Activated B cell treated with CpG ODN at 0.5 μM for 24 hours (primary cell): ENCODE measurements around the gene IL34. TPM values are rescaled to one million over a fixed set of nuclear protein-coding genes. Genes with fewer than 3 reads are reported as not detected.

Experiments used
- ATAC-seq: fragments of 200-7000 bp; cut with Tn5 transposase; one replicate; pipeline ENCODE4 v1.10.0; 2021; ENCODE audit warnings: low read depth, mild to moderate bottlenecking, moderate library complexity
- CTCF ChIA-PET: fragments of 350-600 bp; sonication (Branson Sonifier 250); formaldehyde crosslinking; loops from one replicate; lab custom pipeline; 2021; ENCODE audit warnings: antibody characterized with exemption; lab: Charles Lee
- POLR2A ChIA-PET: fragments of 350-600 bp; sonication (Branson Sonifier 250); formaldehyde crosslinking; loops from one replicate; lab custom pipeline; 2021; ENCODE audit warnings: antibody characterized with exemption; lab: Charles Lee
- DNase-seq: peaks from one replicate; pipeline ENCODE4 v3.0.0; 2022
- H3K27ac Mint-ChIP-seq: one replicate; pipeline ENCODE4 v1.8.0; 2020; ENCODE audit warnings: mixed read lengths
- H3K27me3 Mint-ChIP-seq: one replicate; pipeline ENCODE4 v1.8.0; 2021; ENCODE audit warnings: mixed read lengths
- H3K36me3 Mint-ChIP-seq: one replicate; pipeline ENCODE4 v1.8.0; 2021; ENCODE audit warnings: low read depth, mixed read lengths
- H3K4me1 Mint-ChIP-seq: one replicate; pipeline ENCODE4 v1.8.0; 2021; ENCODE audit warnings: mixed read lengths
- H3K4me3 Mint-ChIP-seq: one replicate; pipeline ENCODE4 v1.8.0; 2020; ENCODE audit warnings: mild to moderate bottlenecking, mixed read lengths
- H3K9me3 Mint-ChIP-seq: one replicate; pipeline ENCODE4 v1.8.0; 2020; ENCODE audit warnings: mixed read lengths
- CTCF ChIP-seq: fragments of 200-600 bp; IDR thresholded peaks from one replicate; pipeline ENCODE4 v1.8.0; 2022; ENCODE audit warnings: antibody characterized with exemption, mild to moderate bottlenecking
- intact Hi-C: fragments of 100-400 bp; cut with micrococcal nuclease; formaldehyde crosslinking; loops from one replicate; pipeline ENCODE4 v1.15.1; 2024
- total RNA-seq: library from RNA; stranded (reverse); gene quantifications from 2 replicates; pipeline ENCODE4 v1.2.3, GENCODE V29; 2022

The IL34 gene
- total RNA-seq, 1 donor from 2014 or later, result 0.71 TPM

- no peak for TF ChIP-seq CTCF
- ChIA-PET POLR2A (no interaction called here), CTCF (interaction anchor here (1.0 kb wide), 1 partner anchor 91 kb away, joined by 3 read pairs; no protein-coding TSS in a partner anchor)
- no peaks in the 10 kb centered on the region for H3K36me3 Mint-ChIP-seq
- DNase-seq, result no peak
- no peaks in the 10 kb centered on the region for H3K9me3 Mint-ChIP-seq
- peaks cover 4% of the 10 kb centered on the region for H3K27me3 Mint-ChIP-seq
- H3K4me1 Mint-ChIP-seq, result peaks cover 3% of the 10 kb centered on the region
- ATAC-seq, result no peak
- no peak overlapping the region for H3K4me3 Mint-ChIP-seq
- intact Hi-C loops, result no loop called here
- H3K27ac Mint-ChIP-seq, result no peak overlapping the region
These were observed 34.4 kb downstream of the IL34 start for GRCh38 chr16:70680495-70681381.

- intact Hi-C loops, result no loop called here
- Mint-ChIP-seq H3K27me3 (peaks cover 4% of the 10 kb centered on the region), H3K36me3 (no peaks in the 10 kb centered on the region), H3K27ac (no peak overlapping the region), H3K4me3 (no peak overlapping the region), H3K4me1 (peaks cover 7% of the 10 kb centered on the region), H3K9me3 (no peaks in the 10 kb centered on the region)
- ChIA-PET CTCF (interaction anchor here (1.0 kb wide), 1 partner anchor 90 kb away, joined by 3 read pairs; no protein-coding TSS in a partner anchor), POLR2A (no interaction called here)
- ATAC-seq (no peak), DNase-seq (no peak)
- no peak for TF ChIP-seq CTCF
These were observed 35.3 kb downstream of the IL34 start for GRCh38 chr16:70681382-70682238.

DNA sequence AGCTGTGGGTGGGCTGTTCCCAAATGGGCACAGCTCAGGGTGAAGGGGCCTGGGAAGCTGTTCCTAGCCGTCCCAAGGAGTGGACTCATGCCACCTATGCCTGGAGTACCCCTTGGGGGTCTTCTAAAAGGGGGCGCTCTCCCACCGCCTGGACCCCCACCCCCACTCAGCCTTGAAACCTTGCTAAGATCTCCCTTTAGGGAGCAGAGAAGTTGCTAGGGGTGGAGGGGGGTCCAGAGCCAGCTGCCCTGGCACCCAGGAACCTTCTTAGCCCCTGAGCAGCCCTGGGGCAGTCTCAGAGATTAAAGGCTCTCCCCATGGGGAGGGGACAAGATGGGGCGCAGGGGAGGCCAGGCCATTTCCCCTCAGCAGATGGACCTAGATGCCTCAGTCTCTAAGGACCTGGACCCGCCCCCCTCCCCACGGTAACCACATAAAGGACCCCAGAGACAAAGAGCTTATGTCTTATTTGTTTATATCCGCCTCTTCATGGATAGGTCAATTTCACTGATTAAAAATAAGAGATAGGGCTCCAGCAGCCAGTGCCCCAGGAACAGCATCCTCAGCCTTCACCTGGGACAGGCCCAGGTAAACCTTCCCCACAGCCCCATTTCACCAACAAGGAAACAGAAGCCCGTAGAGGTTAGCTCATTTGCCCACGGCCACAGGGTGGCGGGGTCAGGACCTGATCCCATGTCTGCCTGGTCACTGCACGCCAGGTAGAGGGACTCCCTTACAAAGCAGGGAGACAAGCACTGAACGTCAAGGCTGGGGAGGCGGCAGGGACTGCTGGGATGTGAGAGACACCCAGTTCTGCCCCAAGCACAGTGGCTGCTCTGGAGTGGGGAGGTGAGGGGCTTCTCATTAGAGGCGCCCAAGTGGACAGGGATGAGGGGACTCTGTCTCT is 36.1 kb downstream of the IL34 start:
- H3K36me3 Mint-ChIP-seq, result peaks cover 2% of the 10 kb centered on the region
- peaks cover 4% of the 10 kb centered on the region for H3K27me3 Mint-ChIP-seq

GRCh38 chr16:70683146-70683944 is 37.0 kb downstream of the IL34 start:
- Mint-ChIP-seq H3K4me1 (peaks cover 9% of the 10 kb centered on the region), H3K9me3 (no peaks in the 10 kb centered on the region), H3K27me3 (peaks cover 4% of the 10 kb centered on the region), H3K27ac (no peak overlapping the region), H3K36me3 (peaks cover 3% of the 10 kb centered on the region), H3K4me3 (no peak overlapping the region)
- ChIA-PET CTCF (no interaction called here), POLR2A (no interaction called here)
- intact Hi-C loops, result no loop called here
- no peak for TF ChIP-seq CTCF
- ATAC-seq, result no peak
- DNase-seq, result no peak

More for the DNA sequence above, 36.1 kb downstream of the IL34 start:
- ATAC-seq (no peak), DNase-seq (no peak)
- no peaks in the 10 kb centered on the region for H3K9me3 Mint-ChIP-seq
- POLR2A ChIA-PET, result no interaction called here
- intact Hi-C loops, result no loop called here
- no peak overlapping the region for H3K27ac Mint-ChIP-seq
- no peak for TF ChIP-seq CTCF
- peaks cover 9% of the 10 kb centered on the region for H3K4me1 Mint-ChIP-seq
- H3K4me3 Mint-ChIP-seq, result no peak overlapping the region
- CTCF ChIA-PET, result no interaction called here
